GM18907 (cell line): ENCODE measurements around the gene MLLT1.

Experiments used
- ATAC-seq: cut with Tn5 transposase; IDR thresholded peaks from one replicate; pipeline ENCODE4 v1.9.1; 2021; ENCODE audit warnings: mild to moderate bottlenecking, moderate library complexity; ENCODE audit not compliant: unreplicated experiment

Gene MLLT1

DNA sequence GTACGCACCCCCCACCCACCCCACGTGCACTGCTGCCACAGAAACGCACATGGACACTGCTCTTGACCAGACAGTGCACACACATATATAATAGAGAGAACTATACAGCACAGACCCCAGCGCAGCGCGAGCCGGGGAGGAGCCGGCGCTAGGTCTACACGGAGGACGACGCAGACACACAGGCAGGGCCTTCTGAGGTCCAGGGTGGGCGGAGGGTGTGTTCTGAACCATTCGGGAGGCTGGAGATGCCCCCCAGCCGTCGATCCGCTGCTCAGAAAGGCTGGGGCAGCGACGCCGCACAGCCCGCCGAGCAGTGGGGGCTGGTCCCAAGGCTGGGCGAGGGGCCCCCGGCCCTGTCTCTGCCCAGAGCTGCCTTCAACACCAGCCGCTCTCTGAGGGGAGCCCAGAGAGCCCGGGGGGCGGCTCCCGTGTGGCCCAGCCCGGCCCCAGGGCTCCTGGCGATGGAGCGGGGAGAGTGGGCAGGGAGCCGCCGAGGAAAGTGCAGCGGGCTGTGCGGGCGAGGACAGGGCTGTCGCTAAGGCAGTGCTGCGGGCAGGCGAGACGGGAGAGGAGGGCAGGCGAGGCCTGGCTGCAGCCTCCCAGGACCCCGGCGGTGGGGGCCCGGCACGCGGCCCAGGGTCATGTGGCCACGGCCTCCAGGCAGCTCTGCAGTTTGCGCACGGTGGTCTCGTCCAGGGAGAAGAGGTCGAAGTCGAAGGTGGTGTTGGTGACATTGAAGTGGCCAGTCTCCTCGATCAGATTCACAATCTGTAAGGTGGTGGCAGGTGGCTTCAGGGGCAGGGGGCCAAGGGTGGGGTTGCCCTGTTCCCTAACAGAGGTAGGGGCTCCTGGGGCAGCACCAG is 67.1 kb downstream of the MLLT1 start:
- ATAC-seq, result no peak

DNA sequence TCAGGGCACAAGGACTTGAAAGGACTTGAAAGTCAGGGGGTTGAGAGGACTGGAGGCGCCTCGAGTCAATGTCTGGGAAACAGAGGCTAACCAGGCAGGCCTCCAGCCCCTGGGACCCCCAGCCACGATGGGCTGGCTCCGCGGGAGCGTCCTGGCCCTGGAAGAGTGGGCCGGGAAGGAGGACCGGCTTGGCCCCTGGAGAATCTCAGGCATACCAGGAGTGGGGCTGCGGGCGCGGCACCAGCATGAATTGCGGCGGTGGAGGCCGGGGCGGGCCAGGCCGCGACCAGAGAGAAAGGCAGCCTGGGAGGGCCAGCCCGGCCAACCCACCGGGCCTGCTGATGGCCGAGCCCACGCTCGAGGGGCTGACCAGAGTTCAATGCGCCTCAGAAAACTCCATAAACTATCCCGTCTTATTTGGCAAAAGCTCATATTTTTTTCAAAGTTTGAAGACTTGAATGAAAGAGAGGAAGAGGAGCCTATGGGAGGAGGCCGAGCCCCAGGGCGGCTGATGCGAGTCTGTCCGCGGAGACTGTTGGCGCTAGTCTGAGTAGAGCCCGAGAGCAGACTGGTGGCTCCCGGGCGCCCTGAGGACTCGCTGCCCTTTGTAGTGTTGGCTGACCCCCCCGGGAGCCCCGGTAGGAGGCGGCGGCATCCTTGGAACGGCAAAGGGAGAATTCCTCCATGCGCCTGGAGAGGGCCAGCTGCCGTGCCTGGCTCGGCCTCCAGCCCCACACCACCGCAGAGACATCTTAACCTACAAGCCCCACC is 68.0 kb downstream of the MLLT1 start:
- ATAC-seq, result no peak

DNA sequence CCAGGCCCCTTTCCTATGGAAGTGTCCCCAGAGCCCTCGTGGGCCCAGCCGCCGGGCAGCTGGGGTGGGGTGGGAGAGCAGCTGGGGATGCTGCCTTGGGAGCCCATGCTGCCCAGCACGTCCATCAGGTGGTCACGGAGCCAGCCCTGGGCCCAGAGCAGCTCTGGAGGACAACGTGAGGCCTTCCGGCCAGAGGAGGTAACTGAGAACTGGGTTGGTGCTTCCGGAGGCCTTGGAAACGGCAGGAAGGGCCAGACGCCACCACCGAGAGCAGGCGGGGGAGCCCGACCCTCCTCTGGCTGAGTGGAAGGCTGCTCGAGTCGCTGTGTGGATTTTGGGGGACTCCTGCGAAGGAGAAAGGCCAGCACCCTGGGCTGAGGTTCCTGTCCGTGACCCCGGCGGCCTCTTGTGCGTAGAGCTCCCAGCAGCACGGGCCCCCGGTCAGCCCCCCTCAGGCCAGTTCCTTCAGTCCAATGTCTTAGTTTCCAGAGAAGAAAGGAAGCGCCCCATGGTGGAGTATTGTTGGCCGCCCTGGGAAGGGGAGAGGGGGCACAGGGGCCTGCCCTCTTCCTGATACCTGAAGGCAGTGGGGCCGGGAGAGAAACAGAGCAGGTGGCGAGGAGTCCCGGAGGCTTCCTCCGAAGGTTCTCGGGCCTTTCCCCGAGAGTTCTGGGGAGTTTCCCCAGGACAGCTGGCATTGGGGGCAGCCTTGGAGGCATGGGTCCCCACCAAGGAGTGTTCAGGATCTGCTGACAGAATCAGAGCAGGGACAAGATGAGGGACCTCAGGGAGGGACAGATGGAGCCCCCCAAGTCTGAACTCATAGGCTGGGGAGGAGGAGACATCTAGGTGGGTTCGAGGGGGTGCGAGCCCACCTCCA is 68.8 kb downstream of the MLLT1 start:
- no peak for ATAC-seq

DNA sequence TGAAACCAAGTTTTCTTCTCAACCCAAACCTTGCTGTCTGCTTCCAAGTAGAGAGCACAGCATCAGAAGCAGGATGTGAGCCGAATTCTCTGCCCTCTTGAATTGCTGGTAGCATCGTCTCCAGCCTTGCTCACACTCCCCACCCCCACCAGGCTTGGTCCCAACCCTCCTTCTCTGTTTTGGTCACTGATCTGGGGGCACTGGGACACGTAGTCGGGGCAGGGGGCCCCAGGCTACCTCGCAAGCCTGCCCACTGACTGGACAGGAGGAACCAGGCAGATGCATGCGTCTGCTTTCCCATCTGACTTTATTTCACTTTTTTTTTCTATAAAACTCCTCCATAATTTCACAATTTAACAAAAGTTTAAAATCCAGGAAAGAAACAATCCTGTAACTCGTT is 69.7 kb downstream of the MLLT1 start:
- ATAC-seq, result no peak

DNA sequence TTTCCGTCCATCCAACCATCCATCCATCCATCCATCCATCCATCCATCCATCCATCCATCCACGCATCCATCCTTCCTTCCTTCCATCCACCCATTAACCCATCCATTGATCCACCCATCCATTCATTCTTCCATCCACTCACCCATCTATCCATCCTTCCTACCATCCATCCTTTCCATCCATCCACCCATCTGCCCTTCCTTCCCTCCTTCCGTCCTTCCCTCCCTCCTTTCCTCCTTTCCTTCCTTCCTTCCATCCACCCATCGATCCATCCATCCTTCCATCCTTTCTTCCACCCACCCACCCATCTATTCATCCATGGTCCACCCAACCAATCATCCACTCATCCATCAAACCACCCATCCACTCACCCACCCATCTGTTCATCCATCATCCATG is 70.1 kb downstream of the MLLT1 start:
- no peak for ATAC-seq

- ATAC-seq, result no peak
Observed at GRCh38 chr19:6209233-6209632, 70.5 kb downstream of the MLLT1 start.

DNA sequence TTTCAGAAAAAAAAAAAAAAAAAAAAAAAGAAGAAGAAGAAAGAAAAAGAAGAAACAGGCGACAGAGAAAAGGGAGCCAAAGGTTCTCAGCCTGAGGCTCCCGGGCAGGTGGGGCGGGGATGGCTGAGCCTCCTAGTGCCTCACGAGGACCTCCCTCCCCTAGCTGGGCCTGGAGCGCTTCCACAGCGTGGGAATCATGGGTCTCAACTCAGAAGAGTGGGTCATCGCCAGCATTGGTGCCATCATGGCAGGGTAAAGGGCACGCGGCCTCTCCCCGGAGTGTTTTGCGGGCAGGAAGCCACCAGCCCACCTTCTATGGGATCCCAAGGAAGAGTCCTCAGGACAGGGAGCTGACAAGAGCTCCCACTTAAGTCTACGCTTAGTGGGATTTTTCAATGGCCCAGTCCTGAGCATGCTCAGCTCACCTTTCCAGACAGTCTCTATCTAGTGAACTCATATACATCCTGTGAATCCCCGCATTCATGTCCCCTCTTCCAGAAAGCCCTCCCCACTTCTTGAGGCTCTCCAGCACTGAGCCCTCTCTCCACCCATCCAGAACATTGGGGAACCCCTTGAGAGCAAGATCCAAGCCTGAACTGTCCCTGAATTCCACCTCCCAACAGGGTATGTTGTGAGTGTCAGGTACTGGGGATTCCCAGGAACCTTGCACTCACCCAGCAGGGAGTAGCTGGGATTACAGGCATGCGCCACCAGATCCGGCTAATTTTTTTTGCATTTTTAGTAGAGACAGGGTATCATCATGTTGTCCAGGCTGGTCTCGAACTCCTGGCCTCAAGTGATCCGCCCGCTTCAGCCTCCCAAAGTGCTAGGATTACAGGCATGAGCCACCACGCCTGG is 74.7 kb downstream of the MLLT1 start:
- ATAC-seq, result no peak

DNA sequence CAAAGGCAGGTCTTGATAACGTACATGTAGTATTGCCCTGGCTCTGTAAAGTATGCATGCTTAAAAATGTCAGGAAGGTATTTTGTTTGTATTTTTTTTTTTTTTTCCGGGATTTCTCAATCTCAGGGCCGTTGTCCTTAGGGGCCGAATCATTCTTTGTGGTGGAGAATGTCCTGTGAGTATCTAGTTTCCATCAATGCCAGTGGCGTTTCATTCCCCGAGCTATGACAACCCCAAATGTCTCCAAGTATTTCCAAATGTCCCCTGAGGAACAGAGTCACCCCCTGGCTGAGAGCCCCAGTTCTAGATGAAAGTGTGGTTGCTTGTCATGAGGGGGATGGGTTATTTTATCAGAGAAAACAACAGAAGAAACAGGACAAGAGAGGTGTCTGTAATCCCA is 75.6 kb downstream of the MLLT1 start:
- ATAC-seq, result no peak

DNA sequence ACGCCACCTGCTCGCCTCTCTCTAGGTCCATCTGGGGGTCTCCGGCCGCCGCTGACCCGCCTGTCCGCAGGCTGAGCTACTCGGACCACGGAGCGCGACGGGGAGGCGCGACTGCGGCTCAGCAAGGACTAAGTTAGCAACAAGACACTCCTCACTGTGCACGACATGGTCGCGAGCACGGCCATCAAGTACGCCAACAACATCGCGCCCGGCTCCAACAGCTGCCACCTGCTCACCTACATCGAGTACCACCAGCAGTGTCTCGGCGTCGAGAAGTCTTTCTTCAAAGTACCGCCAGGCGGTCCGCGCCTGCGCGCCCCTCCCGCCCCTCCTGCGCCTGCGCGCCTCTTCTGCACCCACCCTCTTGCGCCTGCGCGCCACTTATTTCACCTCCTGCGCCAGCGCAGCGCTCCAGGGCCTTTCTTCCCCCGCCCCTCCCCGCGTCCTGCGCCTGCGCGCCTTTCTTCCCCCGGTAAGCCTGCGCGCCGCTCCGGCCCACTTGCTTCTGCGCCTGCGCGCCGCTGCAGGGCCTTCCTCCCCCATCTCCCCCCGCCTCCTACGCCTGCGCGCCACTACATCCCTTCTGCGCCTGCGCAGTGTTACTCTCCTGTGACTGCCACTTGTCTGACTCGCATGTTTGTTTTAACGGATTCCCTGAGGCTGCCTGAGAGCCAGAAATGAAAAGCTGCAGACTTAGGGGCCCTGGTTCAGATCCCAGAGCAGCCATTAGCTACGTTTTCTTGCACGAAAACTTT is 80.4 kb downstream of the MLLT1 start:
- peak; percentile 80 for ATAC-seq

- no peak for ATAC-seq
Observed at GRCh38 chr19:6198896-6199239, 80.9 kb downstream of the MLLT1 start.

DNA sequence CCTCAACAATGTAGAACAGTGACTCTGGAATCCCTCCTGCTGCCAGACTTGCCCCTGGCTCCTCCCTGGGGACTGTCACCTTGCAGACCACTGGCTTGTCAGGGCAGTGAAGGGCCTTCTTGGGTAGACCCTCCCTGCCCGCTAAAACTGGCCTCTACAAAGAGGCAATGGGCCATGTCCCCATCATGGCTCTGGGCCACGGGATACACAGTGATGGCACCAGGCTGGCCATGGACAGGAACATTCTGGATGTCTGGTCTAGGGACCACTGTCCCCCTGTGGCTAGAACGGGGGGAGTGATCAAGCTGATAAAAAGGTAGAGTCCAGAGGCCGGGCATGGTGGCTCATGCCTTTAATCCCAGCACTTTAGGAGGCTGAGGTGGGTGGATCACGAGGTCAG is 83.4 kb downstream of the MLLT1 start:
- ATAC-seq, result no peak

GRCh38 chr19:6188811-6189210 is 91.0 kb downstream of the MLLT1 start:
- no peak for ATAC-seq

DNA sequence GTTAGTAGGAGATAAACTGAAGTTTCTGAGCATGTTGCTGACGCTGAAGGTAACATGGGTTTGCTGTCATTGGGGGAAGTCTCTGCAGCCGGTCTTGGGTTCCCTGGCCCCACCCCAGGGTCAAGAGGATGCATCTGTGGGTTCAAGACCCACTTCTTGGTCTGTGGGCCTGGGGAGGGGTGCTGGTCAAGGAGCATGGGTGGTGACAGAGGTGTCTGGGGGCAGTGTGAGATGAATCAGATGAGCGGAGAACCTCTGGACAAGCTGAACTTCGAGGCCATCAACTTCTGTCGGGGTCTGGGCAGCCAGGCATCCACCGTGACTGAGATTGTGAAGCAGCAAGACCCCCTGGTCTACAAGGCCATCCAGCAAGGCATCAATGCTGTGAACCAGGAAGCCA is 92.4 kb downstream of the MLLT1 start:
- no peak for ATAC-seq

DNA sequence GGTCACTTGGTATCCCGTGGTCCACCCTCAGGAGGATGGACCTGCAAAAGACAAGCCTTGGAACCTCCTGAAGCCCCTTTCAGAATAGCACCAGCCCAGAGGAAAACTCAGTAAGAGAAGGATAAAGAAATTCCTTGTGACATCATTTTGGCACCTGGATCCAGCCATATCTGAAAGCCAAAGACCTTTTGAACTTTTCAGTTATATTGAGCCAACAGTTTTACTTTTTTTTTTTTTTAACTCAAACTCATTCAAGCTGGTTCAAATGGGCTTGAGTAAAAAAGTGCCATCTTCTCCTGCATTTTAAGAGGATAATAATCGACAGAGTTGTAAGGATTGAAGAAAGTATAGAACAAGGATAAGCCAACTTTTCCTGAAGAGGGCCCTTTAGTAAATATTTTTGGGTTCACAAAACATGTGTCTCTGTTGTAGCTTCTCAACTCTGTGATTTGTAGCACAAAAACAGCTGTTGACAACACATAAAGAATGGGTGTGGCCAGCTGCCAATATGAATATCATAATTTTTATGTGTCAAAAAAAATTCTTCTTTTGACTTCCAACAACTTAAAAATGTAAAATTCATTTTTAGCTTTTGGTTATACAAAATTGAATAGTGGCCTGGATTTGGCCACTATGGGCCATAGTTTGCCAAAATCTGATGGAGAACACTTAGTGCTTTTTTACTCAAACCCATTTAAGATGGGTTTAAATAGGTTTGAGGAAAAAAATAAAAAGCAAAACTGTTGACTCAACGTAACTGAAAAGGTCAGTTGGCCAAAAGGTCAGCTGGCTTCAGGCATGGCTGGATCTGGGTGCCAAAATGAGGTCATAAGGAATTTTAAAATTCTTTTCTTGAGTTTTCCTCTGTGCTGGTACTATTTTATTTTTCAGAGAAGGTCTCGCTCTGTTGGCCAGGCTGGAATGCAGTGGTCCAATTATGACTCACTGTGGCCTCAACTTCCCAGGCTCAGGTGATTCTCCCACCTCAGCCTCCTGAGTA is 93.6 kb downstream of the MLLT1 start:
- no peak for ATAC-seq

- ATAC-seq, result no peak
Observed at GRCh38 chr19:6185093-6185834, 94.5 kb downstream of the MLLT1 start.

DNA sequence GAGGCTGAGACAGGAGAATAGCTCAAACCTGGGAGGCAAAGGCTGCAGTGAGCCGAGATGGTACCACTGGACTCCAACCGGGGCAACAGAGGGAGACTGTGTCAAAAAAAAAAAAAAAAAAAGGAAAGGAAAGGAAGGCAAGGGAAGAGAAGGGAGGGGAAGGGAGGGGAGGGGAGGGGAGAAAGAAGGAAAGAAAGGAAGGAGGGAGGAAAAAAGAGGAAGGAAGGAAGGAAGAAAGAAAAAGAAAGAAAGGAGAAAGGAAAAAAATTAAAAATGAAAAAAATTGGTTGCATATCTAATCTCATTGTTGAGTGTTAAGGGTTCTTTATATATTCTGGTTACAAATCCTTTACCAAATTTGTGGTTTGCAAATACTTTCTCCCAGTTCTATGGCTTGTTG is 98.7 kb downstream of the MLLT1 start:
- ATAC-seq, result no peak

DNA sequence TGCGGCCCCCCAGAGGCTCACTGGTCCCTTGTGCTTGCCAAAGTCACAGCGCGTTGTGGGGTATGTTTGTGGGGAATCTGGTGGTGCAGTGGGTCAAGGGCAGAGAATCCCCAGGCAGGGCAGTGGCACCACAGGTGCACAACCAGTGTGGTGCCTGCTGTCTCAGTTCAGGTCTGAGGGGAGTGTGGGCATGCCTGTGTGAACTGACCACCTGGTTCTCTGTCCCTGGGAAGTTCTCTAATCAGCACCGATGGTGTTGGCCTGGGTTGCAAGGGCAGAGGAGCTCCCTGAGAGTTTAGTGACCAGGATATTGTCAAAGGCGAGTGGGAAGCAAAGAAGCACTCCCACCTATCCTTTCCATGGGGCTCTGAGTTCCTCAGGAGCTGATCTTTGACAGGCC is 106.6 kb downstream of the MLLT1 start:
- ATAC-seq, result no peak
